GM10248 (cell line): ENCODE measurements around the gene SURF6.
"Not testable (repeated sequence)": the region's sequence is repeated elsewhere in the genome, so short reads cannot be mapped to it uniquely, and the experiment has no call there.

Source experiments
- CTCF ChIA-PET: fragments of 300-600 bp; sonication (Branson Sonifier 250); formaldehyde crosslinking; extraction: SDS; loops from one replicate; lab custom pipeline; 2021; ENCODE audit warnings: antibody characterized with exemption; lab: Yijun Ruan, JAX
- POLR2A ChIA-PET: fragments of 350-650 bp; sonication (Branson Sonifier 250); formaldehyde crosslinking; extraction: SDS; loops from one replicate; lab custom pipeline; 2020; ENCODE audit warnings: antibody characterized with exemption; lab: Yijun Ruan, JAX
- DNase-seq: peaks from one replicate; pipeline ENCODE4 v3.0.0; 2012; ENCODE audit errors: extremely low spot score
- TF ChIP-seq, protein P1 (sequence below): IDR thresholded peaks from 2 replicates; pipeline ENCODE4 v1.5.1; 2012; ENCODE audit warnings: mild to moderate bottlenecking, low read depth; ENCODE audit errors: extremely low read depth, missing control alignments, control extremely low read depth

The SURF6 gene

GRCh38 chr9:133303266-133304157, 32.5 kb downstream of the SURF6 start:
- ChIA-PET POLR2A (no interaction called here), CTCF (no interaction called here)
- DNase-seq: no peak
- TF ChIP-seq, protein P1, sequence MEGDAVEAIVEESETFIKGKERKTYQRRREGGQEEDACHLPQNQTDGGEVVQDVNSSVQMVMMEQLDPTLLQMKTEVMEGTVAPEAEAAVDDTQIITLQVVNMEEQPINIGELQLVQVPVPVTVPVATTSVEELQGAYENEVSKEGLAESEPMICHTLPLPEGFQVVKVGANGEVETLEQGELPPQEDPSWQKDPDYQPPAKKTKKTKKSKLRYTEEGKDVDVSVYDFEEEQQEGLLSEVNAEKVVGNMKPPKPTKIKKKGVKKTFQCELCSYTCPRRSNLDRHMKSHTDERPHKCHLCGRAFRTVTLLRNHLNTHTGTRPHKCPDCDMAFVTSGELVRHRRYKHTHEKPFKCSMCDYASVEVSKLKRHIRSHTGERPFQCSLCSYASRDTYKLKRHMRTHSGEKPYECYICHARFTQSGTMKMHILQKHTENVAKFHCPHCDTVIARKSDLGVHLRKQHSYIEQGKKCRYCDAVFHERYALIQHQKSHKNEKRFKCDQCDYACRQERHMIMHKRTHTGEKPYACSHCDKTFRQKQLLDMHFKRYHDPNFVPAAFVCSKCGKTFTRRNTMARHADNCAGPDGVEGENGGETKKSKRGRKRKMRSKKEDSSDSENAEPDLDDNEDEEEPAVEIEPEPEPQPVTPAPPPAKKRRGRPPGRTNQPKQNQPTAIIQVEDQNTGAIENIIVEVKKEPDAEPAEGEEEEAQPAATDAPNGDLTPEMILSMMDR: no peak

- CTCF ChIA-PET: no interaction called here
- DNase-seq: no peak
- POLR2A ChIA-PET: no interaction called here
- TF ChIP-seq, protein P1: no peak
Observed at GRCh38 chr9:133301253-133302230, 34.4 kb downstream of the SURF6 start.

DNA sequence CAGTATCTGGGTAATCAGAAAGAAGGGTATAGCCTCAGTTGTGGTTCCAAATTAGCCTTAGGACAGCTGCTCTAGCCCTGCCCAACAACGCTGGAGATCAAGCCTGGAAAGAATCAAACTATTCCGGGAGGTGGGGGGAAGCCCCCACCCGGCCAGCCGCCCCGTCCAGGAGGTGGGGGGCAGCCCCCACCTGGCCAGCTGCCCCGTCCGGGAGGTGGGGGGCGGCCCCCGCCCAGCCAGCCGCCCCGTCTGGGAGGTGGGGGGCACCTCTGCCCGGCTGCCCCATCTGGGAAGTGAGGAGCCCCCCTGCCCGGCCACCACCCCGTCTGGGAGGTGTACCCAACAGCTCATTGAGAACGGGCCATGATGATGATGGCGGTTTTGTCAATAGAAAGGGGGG, 36.0 kb downstream of the SURF6 start:
- POLR2A ChIA-PET: interaction anchor here (0.6 kb wide), 1 partner anchor 36 kb away, joined by 4 read pairs; the partner anchor contains the start of gene SURF6
- CTCF ChIA-PET: not testable (repeated sequence)

GRCh38 chr9:133294257-133294656, 41.7 kb downstream of the SURF6 start:
- POLR2A ChIA-PET: no interaction called here
- CTCF ChIA-PET: no interaction called here
- no peak for DNase-seq
- TF ChIP-seq, protein P1: no peak

More for the DNA sequence above, 36.0 kb downstream of the SURF6 start:
- not testable (repeated sequence) for DNase-seq

GRCh38 chr9:133290751-133291302, 45.2 kb downstream of the SURF6 start:
- TF ChIP-seq, protein P1: no peak
- no peak for DNase-seq
- POLR2A ChIA-PET: no interaction called here
- CTCF ChIA-PET: no interaction called here

DNA sequence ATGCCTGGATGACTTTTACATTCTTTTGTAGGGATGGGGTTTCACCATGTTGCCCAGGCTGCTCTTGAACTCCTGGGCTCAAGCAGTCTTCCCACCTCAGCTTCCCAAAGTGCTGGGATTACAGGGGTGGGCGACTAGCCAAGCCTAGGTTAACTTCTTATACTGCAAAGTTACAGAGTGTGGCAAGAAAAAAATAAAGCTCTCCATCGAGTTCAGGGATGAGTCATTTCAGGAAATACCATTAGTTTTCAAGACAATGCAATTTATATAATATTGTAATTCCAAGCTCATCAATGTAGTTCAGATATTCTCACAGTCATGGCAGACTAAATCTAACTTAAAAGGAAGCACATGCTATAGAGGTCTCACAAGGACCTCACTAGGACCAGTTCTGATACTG, 49.5 kb downstream of the SURF6 start:
- no peak for DNase-seq
- POLR2A ChIA-PET: no interaction called here
- CTCF ChIA-PET: interaction anchor here (0.9 to 1.5 kb wide), 2 partner anchors 9 to 44 kb away, joined by 3 to 5 read pairs; no protein-coding TSS in a partner anchor
- TF ChIP-seq, protein P1: no peak
